Loucy (cell line): ENCODE results near the gene CDR2.

Experiments used
- H2AFZ ChIP-seq: fragments of 200-600 bp; sonication (generic); 2 replicates; pipeline ENCODE4 v1.6.0; 2016; ENCODE audit warnings: antibody characterized with exemption, mild to moderate bottlenecking, low read length, moderate library complexity
- H3F3A ChIP-seq: fragments of 200-600 bp; 2 replicates; pipeline ENCODE4 v1.6.0; 2016; ENCODE audit warnings: antibody characterized with exemption, low read depth, mild to moderate bottlenecking
- H3K27me3 ChIP-seq: fragments of 200-600 bp; sonication (generic); 2 replicates; pipeline ENCODE4 v1.6.1; 2014; ENCODE audit warnings: low read length, mild to moderate bottlenecking; ENCODE audit not compliant: insufficient read depth, poor library complexity, severe bottlenecking
- H3K36me3 ChIP-seq: fragments of 200-600 bp; sonication (generic); 2 replicates; pipeline ENCODE4 v1.6.1; 2016; ENCODE audit warnings: low read length; ENCODE audit not compliant: insufficient read depth
- H3K4me1 ChIP-seq: fragments of 200-600 bp; sonication (generic); 2 replicates; pipeline ENCODE4 v1.5.1; 2014; ENCODE audit warnings: low read length, mild to moderate bottlenecking; ENCODE audit not compliant: insufficient read depth, poor library complexity, severe bottlenecking
- H3K4me2 ChIP-seq: fragments of 200-600 bp; sonication (generic); 2 replicates; pipeline ENCODE4 v1.6.0; 2014; ENCODE audit warnings: antibody characterized with exemption, low read length, low read depth, mild to moderate bottlenecking; ENCODE audit not compliant: poor library complexity, severe bottlenecking
- H3K4me3 ChIP-seq: fragments of 200-600 bp; sonication (generic); 2 replicates; pipeline ENCODE4 v1.5.1; 2014; ENCODE audit warnings: low read length, mild to moderate bottlenecking, mixed read lengths; ENCODE audit not compliant: poor library complexity, severe bottlenecking
- H3K79me2 ChIP-seq: fragments of 200-600 bp; sonication (generic); 2 replicates; pipeline ENCODE4 v1.6.1; 2014; ENCODE audit warnings: low read length; ENCODE audit not compliant: insufficient read depth
- H3K9ac ChIP-seq: fragments of 200-600 bp; sonication (generic); 2 replicates; pipeline ENCODE4 v1.6.0; 2014; ENCODE audit warnings: mild to moderate bottlenecking, low read depth, low read length, moderate library complexity; ENCODE audit not compliant: poor library complexity, severe bottlenecking
- H3K9me2 ChIP-seq: fragments of 200-600 bp; sonication (generic); replicated peaks from 2 replicates; pipeline ENCODE4 v1.6.1; 2016; ENCODE audit warnings: low read depth, low read length, mixed read lengths
- H3K9me3 ChIP-seq: fragments of 200-600 bp; sonication (generic); 2 replicates; pipeline ENCODE4 v1.6.1; 2014; ENCODE audit warnings: mild to moderate bottlenecking, antibody characterized with exemption, low read length, low read depth; ENCODE audit not compliant: insufficient read depth
- H4K20me1 ChIP-seq: fragments of 200-600 bp; sonication (generic); 2 replicates; pipeline ENCODE4 v1.6.0; 2014; ENCODE audit warnings: antibody characterized with exemption, low read length, mild to moderate bottlenecking; ENCODE audit not compliant: insufficient read depth, poor library complexity, severe bottlenecking
- EZH2phosphoT487 ChIP-seq: fragments of 200-600 bp; IDR thresholded peaks from 2 replicates; pipeline ENCODE4 v1.6.1; 2018; ENCODE audit warnings: antibody characterized with exemption, mild to moderate bottlenecking, moderate library complexity, borderline replicate concordance
- TF ChIP-seq, protein P1 (sequence below): fragments of 200-600 bp; sonication (generic); conservative IDR thresholded peaks from 2 replicates; pipeline ENCODE4 v1.5.1; 2014; ENCODE audit warnings: mild to moderate bottlenecking, antibody characterized with exemption, low read length

CDR2 gene

DNA sequence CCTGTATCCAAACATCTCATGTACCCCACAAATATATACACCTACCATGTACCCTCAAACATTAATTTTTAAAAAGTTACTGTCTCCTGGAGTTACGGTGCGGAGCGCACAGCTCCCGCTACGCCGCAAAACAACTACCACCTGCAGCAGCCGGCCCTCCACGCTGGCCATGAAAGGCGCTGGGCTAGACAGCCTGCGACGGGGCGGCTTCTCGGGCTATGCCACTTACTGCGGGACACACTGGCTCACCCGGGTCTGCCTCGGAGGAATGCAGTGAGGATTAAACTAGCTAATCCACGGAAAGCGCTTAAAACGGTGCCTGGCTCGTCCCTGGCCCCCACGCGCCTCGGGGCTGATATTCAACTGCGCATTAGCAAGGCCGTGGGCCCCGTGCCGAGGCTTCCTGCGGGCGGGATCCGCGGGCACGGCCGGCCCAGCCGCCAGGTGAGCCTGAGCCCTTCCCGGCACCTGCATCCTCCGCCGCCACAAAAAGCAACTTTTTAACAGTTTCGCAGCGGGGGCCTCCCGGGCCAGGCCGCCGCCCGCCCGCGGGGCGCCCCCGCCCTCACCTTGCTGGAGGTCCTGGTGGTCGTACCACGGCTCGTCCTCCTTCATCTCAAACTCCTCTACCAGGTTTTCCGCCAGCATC lies 633 bp downstream of the CDR2 start:
- no peaks in the 10 kb centered on the region for H3K9me2 ChIP-seq
- peak overlapping the region; percentile 89 for H3K9ac ChIP-seq
- H3K4me2 ChIP-seq: peak overlapping the region; percentile 84
- H3K4me3 ChIP-seq: peak overlapping the region; percentile 92
- H3F3A ChIP-seq: no peaks in the 10 kb centered on the region
- peaks cover 48% of the 10 kb centered on the region for H3K4me1 ChIP-seq
- H3K36me3 ChIP-seq: no peaks in the 10 kb centered on the region
- H3K79me2 ChIP-seq: peaks cover 54% of the 10 kb centered on the region
- H2AFZ ChIP-seq: peak overlapping the region; percentile 82
- TF ChIP-seq, protein P1, sequence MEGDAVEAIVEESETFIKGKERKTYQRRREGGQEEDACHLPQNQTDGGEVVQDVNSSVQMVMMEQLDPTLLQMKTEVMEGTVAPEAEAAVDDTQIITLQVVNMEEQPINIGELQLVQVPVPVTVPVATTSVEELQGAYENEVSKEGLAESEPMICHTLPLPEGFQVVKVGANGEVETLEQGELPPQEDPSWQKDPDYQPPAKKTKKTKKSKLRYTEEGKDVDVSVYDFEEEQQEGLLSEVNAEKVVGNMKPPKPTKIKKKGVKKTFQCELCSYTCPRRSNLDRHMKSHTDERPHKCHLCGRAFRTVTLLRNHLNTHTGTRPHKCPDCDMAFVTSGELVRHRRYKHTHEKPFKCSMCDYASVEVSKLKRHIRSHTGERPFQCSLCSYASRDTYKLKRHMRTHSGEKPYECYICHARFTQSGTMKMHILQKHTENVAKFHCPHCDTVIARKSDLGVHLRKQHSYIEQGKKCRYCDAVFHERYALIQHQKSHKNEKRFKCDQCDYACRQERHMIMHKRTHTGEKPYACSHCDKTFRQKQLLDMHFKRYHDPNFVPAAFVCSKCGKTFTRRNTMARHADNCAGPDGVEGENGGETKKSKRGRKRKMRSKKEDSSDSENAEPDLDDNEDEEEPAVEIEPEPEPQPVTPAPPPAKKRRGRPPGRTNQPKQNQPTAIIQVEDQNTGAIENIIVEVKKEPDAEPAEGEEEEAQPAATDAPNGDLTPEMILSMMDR: no peak
- no peak for TF ChIP-seq EZH2phosphoT487
- H4K20me1 ChIP-seq: peaks cover 26% of the 10 kb centered on the region
- H3K9me3 ChIP-seq: no peaks in the 10 kb centered on the region
- H3K27me3 ChIP-seq: no peaks in the 10 kb centered on the region

DNA sequence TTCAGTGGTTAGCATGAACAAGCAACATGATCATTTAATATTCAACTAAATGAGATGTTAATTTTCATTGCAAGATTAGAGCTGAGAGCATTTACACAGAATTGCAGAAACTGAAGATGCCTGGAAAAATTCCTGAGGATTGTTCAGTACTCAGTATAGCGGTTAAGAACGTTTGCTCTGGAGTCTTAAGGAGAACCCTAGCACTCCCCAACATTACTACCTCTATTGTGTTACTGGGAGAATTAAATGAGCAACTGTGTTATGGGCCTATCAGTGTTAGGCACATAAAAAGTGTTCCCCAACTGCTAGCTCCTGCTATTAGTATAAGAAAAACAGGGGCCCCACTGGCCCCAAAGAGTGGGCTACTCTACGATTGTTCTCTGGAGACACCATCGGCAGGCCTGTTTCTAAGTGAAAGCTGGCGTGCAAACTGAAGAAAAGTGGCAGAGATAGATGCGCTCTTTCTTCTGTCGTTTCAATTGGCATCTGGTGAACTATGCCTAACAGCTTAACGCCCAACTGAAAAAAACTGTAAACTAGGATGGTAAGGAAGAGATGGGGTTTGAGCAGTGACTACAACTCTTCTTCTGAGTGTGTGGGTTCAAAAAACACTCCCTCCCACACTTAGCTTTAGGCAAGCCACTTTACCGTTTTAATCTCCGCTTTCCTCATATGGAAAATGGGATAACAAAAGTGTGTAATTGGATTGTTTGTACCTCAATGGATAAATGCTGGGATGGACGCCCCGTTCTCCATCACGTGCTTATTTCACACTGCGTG lies 1.3 kb downstream of the CDR2 start:
- Histone ChIP-seq H3K4me3 (peak overlapping the region; percentile 92), H3K9me3 (no peaks in the 10 kb centered on the region), H3K27me3 (no peaks in the 10 kb centered on the region), H4K20me1 (peaks cover 30% of the 10 kb centered on the region), H3K4me2 (peak overlapping the region; percentile 84), H3K36me3 (no peaks in the 10 kb centered on the region), H3K79me2 (peaks cover 61% of the 10 kb centered on the region), H3K9me2 (no peaks in the 10 kb centered on the region), H2AFZ (no peak overlapping the region; the same call in 1 of the 2 replicates), H3K9ac (peak overlapping the region; percentile 89), H3K4me1 (peaks cover 51% of the 10 kb centered on the region), H3F3A (no peaks in the 10 kb centered on the region)
- TF ChIP-seq, protein P1: no peak
- no peak for TF ChIP-seq EZH2phosphoT487

GRCh38 chr16:22370038-22370820 lies 4.2 kb downstream of the CDR2 start:
- Histone ChIP-seq H3K9ac (peak overlapping the region; percentile 0), H3F3A (no peaks in the 10 kb centered on the region), H3K36me3 (no peaks in the 10 kb centered on the region), H3K27me3 (no peaks in the 10 kb centered on the region), H3K4me3 (peak overlapping the region; percentile 52), H3K4me1 (peaks cover 61% of the 10 kb centered on the region), H3K9me3 (no peaks in the 10 kb centered on the region), H3K9me2 (no peaks in the 10 kb centered on the region), H4K20me1 (peaks cover 35% of the 10 kb centered on the region), H2AFZ (no peak overlapping the region), H3K4me2 (peak overlapping the region; percentile 84), H3K79me2 (peaks cover 89% of the 10 kb centered on the region)
- no peak for TF ChIP-seq EZH2phosphoT487
- TF ChIP-seq, protein P1: no peak
